Fibroblast of skin of right biceps (primary cell): ENCODE measurements around the gene PPL.

Experiments
- DNase-seq: peaks from one replicate; pipeline ENCODE4 v3.0.0-alpha.2; 2013

The PPL gene

DNA sequence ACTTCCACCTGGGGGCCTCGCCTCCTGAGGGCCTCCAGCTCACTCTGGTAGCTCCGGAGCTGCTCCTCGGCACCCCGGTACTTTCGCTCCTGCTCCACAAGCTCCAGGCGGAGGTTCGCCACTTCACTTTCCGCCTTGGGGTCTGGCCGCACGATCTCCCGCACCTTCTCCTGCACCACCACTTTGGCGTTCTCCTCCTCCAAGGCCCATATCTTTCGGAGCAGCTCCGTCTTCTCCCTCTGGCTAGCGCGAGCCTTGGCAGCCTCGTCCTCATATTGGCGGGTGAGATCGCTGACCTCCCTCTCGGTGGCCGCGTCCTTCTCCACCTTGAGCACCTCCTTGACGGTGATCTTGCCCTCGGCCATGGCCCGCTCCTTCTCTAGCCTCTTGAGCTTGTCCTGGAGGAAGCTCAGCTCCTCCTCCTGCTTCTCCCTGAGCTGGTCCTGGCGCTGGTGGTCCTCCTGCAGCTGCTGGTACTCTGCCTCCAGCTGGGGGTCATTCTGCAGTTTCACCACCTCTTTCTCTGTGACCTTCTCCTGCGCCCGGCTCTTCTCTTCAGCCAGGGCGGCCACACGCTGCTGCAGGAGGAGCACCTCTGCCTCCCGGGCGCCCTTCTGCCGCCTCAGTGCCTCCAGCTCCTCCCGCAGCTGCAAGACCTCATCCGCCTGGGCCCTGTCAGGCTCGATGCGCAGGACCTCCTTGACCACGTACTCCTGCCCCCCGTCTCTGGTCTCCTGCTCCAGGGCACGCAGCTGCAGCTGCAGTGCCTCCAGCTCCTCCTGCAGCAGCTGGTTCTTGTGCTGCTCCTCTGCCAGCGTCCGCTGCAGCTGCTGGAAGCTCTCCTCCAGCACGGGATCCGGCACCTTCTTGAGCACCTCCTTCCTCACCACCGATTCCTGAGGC lies 51.7 kb downstream of the PPL start:
- DNase-seq, result no peak

DNA sequence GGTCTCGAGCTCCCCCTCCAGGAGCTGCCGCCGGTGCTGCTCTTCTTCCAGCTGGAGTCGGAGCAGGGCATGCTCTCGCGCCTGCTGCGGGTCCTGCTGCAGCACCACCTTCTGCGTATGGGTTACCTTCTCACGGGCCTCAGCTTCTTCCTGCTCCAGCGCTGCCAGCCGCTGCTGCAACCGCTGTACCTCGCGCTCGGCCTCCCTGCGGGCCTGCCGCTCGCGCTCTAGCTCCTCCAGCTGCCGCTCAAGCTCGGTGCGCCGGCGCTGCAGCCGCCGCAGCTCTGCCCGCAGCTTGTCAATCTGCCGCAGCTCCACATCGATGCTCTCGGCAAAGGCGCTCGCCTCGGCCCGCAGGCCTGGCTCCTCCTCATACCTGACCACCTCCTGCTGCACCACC lies 52.7 kb downstream of the PPL start:
- DNase-seq, result no peak

DNA sequence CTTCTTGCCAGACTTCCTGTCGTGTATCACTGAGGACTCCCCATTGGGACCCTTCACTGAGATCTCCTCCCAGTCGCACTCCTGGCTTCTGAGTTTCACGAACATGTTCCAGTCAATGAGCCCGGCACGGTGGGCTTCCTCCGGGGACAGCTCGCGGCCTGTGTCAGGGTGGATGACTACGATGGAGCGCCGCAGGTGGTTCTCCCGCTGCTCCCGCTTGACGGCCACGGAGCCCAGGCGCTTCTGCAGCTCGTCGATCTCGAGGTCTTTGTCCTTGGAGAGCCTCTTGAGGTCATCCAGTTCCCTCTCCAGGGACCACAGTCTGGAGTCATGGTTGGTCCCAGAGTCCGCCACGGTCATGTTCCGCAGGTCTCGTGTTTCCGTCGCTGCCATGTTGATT lies 53.4 kb downstream of the PPL start:
- DNase-seq, result no peak

DNA sequence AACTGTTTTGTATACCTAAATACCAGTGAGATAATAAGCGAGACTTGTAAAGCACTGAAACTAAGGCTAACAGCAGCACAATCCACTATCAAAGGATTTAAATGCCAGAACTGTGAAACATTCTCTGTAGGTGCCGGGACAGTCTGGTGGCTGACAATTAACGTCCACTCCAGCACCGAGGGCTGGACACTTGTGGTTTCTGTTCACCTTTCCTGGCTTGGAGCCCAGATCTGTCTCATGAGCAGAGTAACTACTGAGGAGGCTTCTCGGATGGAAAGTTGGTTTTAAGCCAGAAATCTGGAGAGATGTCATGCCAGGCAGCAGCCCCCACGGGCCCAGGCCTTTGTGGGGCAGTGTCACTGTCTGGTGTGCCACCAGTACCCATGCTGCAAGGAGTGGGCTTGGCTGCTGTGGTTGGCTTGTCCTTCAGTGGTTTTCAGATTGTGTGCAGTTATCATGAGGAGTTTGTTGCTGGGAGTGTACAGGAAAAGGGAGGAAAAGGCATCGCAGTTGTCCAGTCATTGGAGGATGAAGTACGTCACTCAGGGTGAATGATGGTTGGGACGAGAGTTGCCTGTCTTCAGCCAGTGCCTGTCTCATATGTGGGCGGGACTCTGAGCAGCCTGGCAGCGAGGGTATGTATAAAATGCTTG lies 54.2 kb downstream of the PPL start:
- DNase-seq, result peak; percentile 66

DNA sequence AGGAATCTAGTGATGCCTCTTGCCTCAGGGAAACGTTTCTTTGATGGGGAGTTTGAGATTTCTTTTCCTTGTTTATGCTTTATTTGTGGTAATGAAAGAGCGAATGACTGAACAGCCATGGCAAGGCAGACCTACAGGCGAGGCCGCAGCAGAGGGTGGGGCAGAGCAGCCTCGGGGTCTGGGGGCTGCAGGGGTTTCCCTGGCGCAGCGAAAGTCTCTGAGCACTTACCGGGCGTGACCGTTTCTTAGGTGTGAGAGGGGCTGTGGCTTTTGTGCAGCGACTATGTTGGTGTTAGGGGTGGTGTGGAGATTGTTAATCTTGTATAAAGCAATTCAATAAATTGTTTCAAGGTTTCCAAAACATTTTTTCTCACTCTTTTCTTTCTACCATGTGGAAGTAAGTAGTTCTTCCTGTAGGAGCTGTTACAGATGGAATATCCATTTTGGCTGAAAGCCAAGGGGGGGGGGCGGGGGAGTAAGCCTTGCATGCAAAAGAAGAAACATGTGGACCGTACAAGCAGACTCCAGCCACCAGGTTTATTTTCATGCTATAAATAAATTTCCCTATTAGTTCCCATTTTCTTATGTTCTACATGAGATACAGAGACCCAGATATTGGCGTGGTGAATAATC lies 54.8 kb downstream of the PPL start:
- peak; percentile 56 for DNase-seq

DNA sequence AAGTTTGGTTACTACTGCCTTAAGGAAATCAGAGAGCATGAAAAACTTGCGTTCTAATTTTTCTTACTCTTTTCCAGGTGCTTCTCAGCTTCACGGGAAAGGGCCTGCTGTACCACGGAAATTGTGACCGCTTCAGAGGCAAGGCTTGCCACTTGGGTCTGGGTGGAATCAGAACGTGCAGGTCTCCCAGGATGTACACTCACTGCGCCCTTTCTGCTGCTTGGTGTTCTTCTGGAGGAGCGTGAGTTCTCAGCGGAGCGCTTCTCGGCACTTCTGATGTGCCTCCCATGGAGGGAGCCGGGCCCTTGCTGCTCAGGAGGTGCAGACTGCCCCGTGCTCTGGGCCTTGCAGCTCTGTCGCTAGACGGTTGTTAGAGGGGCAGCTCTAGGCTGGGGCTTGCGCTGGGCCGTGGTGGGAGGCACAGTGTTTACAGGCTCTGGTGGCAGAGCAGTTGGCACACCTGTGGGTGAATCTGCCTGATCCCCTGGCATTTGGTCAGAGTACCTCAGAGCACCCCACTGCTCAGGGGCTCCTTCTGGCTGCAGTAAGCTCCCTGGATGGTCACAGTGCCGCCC lies 56.9 kb downstream of the PPL start:
- DNase-seq, result no peak

DNA sequence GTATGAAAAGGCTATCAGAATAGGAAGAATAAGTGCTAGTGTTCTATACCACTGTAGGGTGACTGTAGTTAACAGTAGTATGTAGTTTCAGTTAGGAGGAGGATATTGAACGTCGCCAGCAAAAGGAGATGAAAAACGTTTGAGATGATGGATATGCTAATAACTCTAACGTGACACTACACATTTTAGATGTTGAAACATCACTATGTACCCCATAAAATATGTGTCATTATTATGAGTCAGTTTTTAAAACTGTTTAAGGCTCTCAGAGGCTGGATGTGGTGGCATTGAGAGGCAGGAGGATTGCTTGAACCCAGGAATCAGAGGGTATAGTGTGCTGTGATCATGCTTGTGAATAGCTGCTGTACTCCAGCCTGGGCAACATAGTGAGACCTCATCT lies 57.9 kb downstream of the PPL start:
- peak; percentile 35 for DNase-seq

DNA sequence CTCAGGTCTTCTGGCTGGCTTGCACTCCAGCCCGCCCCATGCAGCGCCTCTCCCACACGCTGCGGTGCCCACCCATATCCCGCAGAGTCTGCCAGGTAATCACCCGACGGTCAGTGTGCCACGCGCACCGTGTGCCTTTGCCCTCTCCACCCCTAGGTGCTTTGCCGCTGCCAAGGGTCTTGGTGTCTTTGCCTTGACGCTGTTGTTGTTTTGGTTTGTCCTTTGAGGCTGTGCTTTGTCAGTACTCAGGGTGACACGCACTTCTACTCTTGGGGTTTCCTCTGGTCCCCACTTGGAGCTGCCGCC lies 59.6 kb downstream of the PPL start:
- no peak for DNase-seq

DNA sequence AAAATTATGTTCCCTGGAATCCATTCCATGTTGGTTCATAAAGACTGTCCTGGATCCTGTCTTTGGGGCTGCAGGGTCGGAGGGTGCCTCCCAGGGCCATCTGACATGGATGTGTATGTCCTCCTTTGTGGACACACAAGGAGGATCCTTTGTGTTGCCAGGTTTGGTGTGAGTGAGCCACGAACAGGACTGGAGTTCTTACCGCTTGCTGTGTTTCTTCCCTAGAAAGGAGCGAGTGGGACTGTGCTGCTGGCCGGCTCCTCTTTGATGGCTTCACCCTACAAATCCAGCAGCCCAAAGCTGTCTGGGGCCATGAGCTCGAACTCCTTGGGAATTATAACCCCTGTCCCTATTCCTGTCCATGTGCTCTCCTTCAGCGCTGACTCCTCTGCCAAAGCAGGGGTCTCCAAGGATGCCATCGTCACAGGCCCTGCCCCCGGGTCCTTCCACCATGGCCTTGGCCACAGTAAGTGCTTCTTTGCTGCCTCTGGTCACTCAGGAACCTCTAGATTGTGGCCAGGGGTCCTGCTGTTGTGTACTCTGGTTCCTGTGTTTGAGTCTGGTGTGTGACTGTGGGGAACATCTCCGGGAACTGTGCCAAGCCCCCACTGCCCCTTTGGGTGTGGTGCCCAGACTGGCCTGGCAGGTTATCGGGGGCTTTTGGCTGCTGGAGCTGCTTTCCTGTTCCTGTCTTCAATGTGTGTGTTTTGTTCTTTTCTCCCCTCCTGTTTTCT lies 60.1 kb downstream of the PPL start:
- no peak for DNase-seq

DNA sequence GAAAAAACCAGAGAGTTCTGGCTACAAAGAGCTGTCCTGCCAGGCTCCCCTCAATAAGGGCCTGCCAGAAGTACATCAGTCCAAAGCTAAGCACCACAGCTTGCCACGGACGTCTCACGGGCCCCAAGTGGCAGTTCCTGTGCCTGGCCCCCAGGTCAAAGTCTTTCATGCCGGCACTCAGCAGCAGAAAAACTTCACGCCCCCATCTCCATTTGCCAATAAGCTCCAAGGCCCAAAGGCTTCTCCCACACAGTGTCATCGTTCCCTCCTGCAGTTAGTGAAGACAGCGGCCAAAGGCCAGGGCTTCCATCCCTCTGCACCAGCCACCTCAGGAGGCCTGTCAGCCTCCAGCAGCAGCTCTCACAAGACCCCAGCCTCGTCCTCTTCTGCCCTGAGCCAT lies 62.3 kb downstream of the PPL start:
- no peak for DNase-seq

DNA sequence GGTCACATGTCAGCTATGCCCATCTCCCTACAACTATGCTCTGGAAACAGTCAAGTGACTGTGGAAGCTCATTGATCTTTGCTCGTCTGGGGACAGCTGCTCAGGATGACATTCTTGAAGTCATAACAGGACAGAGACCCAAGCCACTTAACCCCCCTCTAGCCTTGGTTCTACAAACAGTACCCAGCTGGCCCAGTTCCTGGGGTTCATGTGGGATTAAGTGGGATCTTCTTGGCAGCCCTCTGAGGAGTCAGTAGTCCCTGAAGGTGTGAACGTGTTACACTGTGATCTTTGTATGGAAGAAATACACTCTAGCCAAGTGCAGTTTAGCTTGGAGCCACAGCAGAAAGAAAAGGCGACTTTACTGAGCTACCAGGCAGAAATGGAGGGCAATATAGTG lies 63.9 kb downstream of the PPL start:
- no peak for DNase-seq

DNA sequence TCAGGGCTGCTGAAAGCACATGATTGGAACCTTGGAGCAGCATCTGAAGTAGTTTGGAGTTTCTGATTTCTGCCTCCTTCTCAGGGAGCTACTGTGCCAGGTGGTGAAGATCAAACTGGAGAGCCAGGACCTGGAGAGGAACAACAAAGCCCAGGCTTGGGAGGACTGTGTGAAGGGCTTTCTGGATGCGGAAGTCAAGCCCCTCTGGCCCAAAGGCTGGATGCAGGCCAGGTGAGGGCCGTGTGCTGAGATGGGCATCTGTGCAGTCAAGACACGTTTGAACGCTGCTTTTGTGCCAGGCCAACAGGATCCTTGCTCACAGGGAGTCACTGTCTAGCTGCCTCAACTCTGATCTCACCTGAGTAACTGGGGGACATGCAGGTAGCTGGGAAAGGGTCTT lies 65.9 kb downstream of the PPL start:
- no peak for DNase-seq

DNA sequence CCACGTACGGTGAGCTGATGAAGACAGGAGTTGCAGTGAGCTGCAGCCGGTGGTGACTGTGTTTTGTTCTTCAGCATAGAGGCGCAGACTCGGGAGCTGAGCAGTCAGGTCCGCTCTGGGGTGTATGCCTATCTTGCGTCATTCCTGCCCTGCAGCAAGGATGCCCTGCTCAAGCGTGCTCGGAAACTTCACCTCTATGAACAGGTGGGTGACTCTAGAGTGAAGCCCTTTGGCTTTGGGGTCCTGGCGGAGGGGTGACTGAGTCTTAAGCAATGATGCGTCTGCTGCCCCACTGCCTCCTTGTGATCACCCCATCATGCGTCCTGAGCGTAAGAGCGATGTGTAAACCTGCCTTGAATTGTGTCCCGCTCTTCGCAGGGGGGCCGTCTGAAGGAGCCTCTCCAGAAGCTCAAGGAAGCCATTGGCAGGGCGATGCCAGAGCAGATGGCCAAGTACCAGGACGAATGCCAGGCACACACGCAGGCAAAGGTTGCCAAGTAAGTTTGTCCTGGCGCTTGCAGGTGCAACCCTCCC lies 66.7 kb downstream of the PPL start:
- no peak for DNase-seq

DNA sequence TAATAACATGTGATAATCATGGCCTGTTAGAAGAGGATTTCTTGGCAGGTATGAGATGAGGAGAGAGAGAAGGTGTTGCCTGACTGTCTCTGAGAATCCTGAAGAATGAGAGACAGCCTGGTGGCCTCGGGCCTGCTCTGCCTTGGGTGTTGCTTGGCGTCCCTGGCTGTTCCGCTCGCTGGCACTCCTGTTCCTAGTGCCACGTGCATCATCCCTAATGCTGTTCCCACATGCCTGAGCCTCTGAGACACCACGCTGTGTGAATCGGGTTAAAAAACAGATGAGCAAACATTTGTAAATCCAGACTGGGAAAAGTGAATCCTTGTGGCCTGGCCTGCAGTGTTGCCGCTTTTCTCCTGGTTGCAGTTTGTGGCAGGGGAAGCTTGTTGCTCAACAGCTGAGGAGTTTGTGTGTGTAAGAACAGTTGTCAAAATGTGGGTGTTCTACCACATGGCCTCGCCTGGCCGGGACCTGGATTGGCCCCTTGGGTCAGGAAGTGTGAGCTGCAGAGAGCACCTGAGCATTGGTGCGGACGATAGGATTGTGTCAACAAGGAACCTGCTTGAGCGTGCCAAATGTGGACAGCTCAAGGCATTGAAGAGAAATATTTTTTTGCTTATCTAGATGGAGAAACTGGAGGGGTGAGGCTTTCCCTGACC lies 67.7 kb downstream of the PPL start:
- DNase-seq, result no peak

DNA sequence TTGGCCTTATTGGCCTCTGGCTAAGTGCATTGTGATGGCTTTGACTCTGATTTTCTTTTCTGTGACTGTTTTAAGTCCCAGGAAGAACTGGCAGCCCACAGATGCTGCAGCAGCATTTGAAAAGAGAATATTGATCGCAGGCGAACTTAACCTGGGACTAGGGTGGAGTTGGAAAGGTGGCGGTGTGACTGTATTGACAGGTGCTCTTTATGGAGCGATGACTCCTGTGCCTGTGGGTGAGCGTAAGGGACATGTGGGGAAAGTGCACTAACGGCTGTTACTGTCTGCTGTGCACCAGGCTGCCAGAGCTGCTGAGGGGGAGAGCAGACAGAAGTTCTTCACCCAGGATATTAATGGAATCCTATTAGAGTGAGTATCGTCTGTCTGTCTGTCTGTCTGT lies 68.4 kb downstream of the PPL start:
- no peak for DNase-seq

DNA sequence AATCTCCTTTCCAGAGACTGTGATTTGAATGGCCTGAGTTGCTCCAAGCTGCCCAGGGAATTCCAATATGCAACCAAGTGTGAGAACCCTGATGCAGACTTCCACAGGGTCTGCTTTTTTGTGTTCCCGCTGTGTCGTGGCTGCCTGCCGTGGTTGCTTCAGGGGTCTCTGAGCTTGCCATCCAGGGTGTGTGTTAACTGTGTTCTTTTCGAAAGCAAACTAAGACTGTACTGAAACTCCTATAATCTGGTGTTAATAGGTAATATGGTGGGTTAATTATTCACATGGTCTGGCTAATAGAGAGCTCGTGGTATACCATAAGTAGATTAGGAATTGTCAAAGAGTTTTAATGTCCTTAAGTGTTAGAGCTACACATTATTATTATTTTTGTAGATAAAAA lies 68.9 kb downstream of the PPL start:
- DNase-seq, result no peak

DNA sequence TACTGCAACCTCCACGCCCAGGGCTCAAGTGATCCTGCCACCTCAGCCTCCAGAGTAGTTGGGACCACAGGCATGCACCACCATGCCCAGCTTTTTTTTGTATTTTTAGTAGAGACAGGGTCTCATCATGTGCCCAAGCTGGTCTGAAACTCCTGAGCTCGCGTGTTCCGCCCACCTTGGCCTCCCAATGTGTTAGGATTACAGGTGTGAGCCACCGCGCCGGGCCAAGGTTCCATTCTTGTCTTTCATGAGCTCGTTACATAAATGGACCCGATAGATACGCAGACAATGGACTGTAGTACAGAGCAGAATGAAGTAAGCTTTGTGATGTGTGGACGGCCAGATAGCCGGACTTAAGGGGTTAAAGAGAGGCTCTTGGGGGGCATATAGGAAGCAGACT lies 70.4 kb downstream of the PPL start:
- no peak for DNase-seq

DNA sequence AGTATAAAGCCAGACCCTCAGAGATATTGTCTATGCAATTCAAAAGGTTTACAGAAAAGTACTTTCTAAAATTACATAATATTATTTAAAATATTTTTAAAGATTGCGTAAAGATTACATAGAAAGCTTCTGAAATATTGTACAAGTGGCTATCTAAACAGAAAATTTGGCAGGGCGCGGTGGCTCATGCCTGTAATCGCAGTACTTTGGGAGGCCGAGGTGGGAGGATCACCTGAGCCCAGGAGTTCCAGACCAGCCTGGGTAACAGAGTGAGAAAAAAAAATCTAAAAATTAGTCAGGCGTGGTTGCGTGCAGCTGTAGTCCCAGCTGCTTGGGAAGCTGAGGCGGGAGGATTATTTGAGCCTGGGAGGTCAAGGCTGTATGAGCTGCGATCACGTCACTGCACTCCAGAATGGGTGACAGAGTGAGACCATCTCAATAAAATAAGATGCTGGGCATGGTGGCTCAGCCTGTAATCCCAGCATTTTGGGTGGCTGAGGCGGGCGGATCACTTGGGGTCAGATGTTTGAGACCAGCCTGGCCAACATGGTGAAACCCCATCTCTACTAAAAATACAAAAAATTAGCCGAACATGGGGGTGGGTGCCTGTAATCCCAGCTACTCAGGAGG lies 71.6 kb downstream of the PPL start:
- no peak for DNase-seq

DNA sequence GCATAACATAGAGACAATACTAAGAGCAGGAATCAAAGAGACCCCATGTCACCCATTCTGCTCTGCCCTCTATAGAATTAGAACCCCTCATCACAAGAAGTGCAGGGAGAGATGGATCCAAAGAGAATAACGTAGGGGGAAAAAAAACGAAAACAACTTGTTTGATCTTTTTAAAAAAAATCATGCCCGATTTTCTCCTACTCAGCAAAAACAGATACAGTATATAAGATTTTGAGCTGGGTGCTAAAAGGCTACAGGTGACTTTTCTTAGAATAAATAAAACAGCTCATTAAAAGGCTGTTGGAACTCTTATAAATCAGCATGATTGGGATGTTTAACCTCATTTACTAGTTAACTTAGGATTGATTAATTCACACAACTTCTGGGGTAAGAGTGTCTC lies 72.2 kb downstream of the PPL start:
- no peak for DNase-seq

DNA sequence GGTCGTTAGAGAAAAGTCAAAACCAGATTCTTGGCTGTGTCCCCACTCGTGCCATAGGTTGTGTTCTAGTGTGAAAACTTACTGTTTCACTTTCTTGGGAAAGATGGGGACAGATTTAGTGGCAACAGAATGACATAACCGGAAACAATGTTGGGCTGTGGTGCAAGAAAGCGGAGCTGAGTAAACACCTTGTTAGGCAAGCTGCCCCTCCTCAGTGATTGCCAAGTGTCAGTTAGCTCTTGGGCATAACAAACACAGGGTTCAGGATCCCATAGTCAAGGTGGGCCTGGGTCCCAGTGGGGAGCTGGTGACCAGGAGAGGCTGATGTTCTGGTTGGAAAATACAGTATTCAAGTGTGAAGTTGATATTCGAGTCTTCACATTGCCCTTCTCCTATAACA lies 74.3 kb downstream of the PPL start:
- DNase-seq, result no peak

DNA sequence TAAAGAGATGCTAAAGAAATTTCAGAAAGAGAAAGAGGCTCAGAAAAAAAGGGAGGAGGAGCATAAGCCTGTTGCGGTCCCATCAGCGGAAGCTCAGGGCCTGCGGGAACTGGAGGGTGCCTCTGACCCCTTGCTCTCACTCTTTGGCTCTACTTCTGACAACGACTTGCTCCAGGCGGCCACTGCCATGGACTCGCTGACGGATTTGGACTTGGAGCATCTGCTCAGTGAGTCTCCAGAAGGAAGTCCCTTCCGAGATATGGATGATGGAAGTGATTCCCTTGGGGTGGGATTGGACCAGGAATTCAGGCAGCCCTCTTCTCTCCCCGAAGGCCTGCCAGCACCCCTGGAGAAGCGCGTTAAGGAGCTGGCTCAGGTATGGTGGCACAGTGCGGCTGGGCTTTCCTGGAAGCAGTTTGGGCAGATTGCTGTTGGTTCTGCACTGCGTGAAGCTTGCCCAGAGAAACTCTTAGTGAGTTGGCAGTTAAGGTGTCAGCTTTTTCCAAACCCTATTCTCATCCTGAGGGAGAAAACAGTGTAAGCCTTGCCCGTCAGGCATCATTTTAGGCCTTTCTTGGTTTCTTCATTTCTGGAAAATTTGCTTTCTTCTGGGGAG lies 76.1 kb downstream of the PPL start:
- no peak for DNase-seq

DNA sequence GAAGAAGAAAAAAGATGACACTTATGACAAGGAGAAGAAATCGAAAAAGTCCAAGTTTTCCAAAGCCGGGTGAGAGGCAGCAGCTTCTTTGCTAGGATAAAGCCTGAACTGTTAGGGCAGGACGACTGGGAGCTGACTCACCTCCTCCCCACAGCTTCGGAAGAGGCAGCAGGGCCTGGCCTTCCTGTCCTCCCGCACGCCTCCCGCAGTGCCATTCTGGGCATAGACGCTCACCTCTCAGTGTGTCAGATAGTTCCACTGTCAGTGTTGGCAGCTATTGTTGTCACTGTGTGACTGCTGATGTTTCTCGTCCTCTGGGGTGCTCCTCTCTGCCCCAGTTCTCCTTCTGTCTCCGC lies 77.1 kb downstream of the PPL start:
- DNase-seq, result no peak
